Right lobe of liver (tissue), 6 donors: Measurements from ENCODE around the gene KCNK7. TPM values are rescaled to one million over a fixed set of nuclear protein-coding genes. Genes with fewer than 3 reads are reported as not detected.

Experiments used
- ATAC-seq, 4 donors: fragments of 200-7000 bp; cut with Tn5 transposase; one replicate each; pipeline ENCODE4 v1.9.1; 2020; ENCODE audit warnings: mild to moderate bottlenecking in 4 of 4, moderate library complexity in 4 of 4
- DNase-seq, 3 donors: peaks; one replicate each; pipeline ENCODE4 v3.0.0-alpha.2; 2020
- H3K27ac ChIP-seq, 3 donors: fragments of 200-600 bp; one replicate each; pipeline ENCODE4 v1.8.0; 2022
- H3K27me3 ChIP-seq, 2 donors: fragments of 200-600 bp; one replicate each; pipeline ENCODE4 v1.8.0; 2022
- H3K36me3 ChIP-seq, 4 donors: fragments of 200-600 bp; sonication (generic) in 1 of 4; one replicate each; pipeline versions ENCODE4 v1.5.1 to v1.8.0; 2017 to 2022; ENCODE audit warnings: control low read depth in 1 of 4
- H3K4me1 ChIP-seq, 4 donors: fragments of 200-600 bp; sonication (generic) in 1 of 4; one replicate each; pipeline versions ENCODE4 v1.5.1 to v1.8.0; 2017 to 2022; ENCODE audit warnings: control low read depth in 1 of 4
- H3K4me3 ChIP-seq, 3 donors: fragments of 200-600 bp; one replicate each; pipeline ENCODE4 v1.8.0; 2022
- H3K9me3 ChIP-seq, 4 donors: fragments of 200-600 bp; sonication (generic) in 1 of 4; one replicate each; pipeline versions ENCODE4 v1.5.1 to v1.8.0; 2017 to 2022; ENCODE audit warnings: control low read depth in 1 of 4
- CTCF ChIP-seq, 4 donors: fragments of 200-600 bp in 3 of 4; fragments of 450-650 bp in 1 of 4; IDR thresholded peaks; one replicate each; pipeline versions ENCODE4 v1.5.1 to v1.8.0; 2016 to 2022; ENCODE audit warnings: antibody characterized with exemption in 4 of 4, mild to moderate bottlenecking in 2 of 4
- POLR2A ChIP-seq: fragments of 450-650 bp; IDR thresholded peaks from one replicate; pipeline ENCODE4 v1.6.1; 2017; ENCODE audit warnings: antibody characterized with exemption, mild to moderate bottlenecking
- WGBS: methylation state at CpG from one replicate; pipeline ENCODE4 v1.1.6; 2018; ENCODE audit warnings: low coverage, low lambda C conversion rate; ENCODE audit not compliant: insufficient coverage; ENCODE audit errors: missing lambda C conversion rate; 5-methylcytosine and 5-hydroxymethylcytosine counted together
- intact Hi-C, 2 donors: fragments of 100-400 bp; cut with DNase I; formaldehyde crosslinking; loops; one replicate each; pipeline versions ENCODE4 v1.11.2 to v1.14.1; 2022
- total RNA-seq, 6 experiments: library from RNA; depleted of rRNA in 2 of 6; stranded (reverse); fragments of >200 nt in 2 of 6; fragmentation: NEBNext Ultra II Directional in 3 of 6; extraction: Animal tissue kit (Norgen Biotek cat#: 25700) in 3 of 6; gene quantifications; one replicate each; pipeline versions ENCODE4 v1.1.0 to v1.2.4, GENCODE V29; 2016 to 2023
- donor health status: DM: no; HTN: yes; CAD: no.
- donor health status: DM: no; HTN: no; CAD: no.
- donor health status: DM: no; HTN: no; CAD: no.
- donor health status: DM: no; HTN: yes; CAD: no.
- donor health status: DM: no; HTN: yes; CAD: no.

Gene KCNK7
- total RNA-seq, 6 experiments from 2014 or later, result 0.31 TPM; not detected in 5

- H3K27me3 ChIP-seq, result no peaks in the 10 kb centered on the region
- 57% methylated on average over 9 of the region's 26 CpGs for WGBS
- H3K4me3 ChIP-seq, result no peak overlapping the region
- H3K4me1 ChIP-seq, result no peaks in the 10 kb centered on the region
- no peak overlapping the region for H3K27ac ChIP-seq
- intact Hi-C loops, result no loop called here
- DNase-seq (peak in 2 of 3 donors; percentile 55 to 61), ATAC-seq (peak; percentile 48 to 63 (median 51))
- peaks cover 0 to 14% (median 6%) of the 10 kb centered on the region in 4 donors for H3K36me3 ChIP-seq
- no peak for TF ChIP-seq POLR2A
- TF ChIP-seq CTCF (IDR thresholded peaks at IDR 0.05), result peak; percentile 57 to 69 (median 64)
- H3K9me3 ChIP-seq, result no peaks in the 10 kb centered on the region
These were observed 1.8 kb downstream of the KCNK7 start for GRCh38 chr11:65593518-65594414.

- Histone ChIP-seq H3K27me3 (no peaks in the 10 kb centered on the region), H3K4me1 (no peaks in the 10 kb centered on the region), H3K4me3 (no peak overlapping the region), H3K36me3 (peaks cover 0 to 6% (median 4%) of the 10 kb centered on the region in 4 donors), H3K27ac (no peak overlapping the region), H3K9me3 (no peaks in the 10 kb centered on the region)
- 87% methylated on average over 12 of the region's 22 CpGs for WGBS
- intact Hi-C loops, result no loop called here
- TF ChIP-seq CTCF (IDR thresholded peaks at IDR 0.05), result no peak
- TF ChIP-seq POLR2A, result no peak
- DNase-seq, result no peak
- no peak for ATAC-seq
These were observed 2.6 kb downstream of the KCNK7 start for GRCh38 chr11:65592858-65593517.

- DNase-seq (peak in 2 of 3 donors; percentile 54 to 65), ATAC-seq (peak; percentile 26 to 57 (median 46))
- Histone ChIP-seq H3K36me3 (no peaks in the 10 kb centered on the region), H3K9me3 (no peaks in the 10 kb centered on the region), H3K4me1 (no peaks in the 10 kb centered on the region), H3K4me3 (no peak overlapping the region), H3K27me3 (no peaks in the 10 kb centered on the region), H3K27ac (no peak overlapping the region)
- TF ChIP-seq CTCF (IDR thresholded peaks at IDR 0.05), result peak; percentile 4 to 47 (median 26)
- no peak for TF ChIP-seq POLR2A
- 66% methylated on average over 4 of the region's 106 CpGs for WGBS
- intact Hi-C loops, result no loop called here
These were observed 3.4 kb downstream of the KCNK7 start for GRCh38 chr11:65591939-65592857.

- TF ChIP-seq CTCF (IDR thresholded peaks at IDR 0.05) (no peak), POLR2A (no peak)
These were observed 5.3 kb downstream of the KCNK7 start for GRCh38 chr11:65590240-65590738.

More at GRCh38 chr11:65590240-65590738, 5.3 kb downstream of the KCNK7 start:
- DNase-seq (no peak), ATAC-seq (no peak)
- 66% methylated on average over 5 of the region's 8 CpGs for WGBS
- intact Hi-C loops, result no loop called here
- no peak overlapping the region for H3K4me3 ChIP-seq
- no peaks in the 10 kb centered on the region for H3K27me3 ChIP-seq
- no peaks in the 10 kb centered on the region for H3K4me1 ChIP-seq
- H3K36me3 ChIP-seq, result no peaks in the 10 kb centered on the region
- no peak overlapping the region for H3K27ac ChIP-seq
- no peaks in the 10 kb centered on the region for H3K9me3 ChIP-seq
